Coronary artery (tissue), 2 donors: ENCODE data around the gene NFATC2.

ENCODE experiments used
- DNase-seq: peaks from one replicate; pipeline ENCODE4 v3.0.0-alpha.2; 2017; ENCODE audit warnings: low spot score
- H3K27ac ChIP-seq, 2 donors: fragments of 200-600 bp; sonication (generic); one replicate each; pipeline ENCODE4 v1.5.1; 2016 to 2019
- H3K4me3 ChIP-seq: fragments of 200-600 bp; sonication (generic); 2 replicates; pipeline ENCODE4 v1.5.1; 2016; ENCODE audit warnings: mild to moderate bottlenecking, moderate library complexity
- CTCF ChIP-seq: fragments of 200-600 bp; sonication (generic); IDR thresholded peaks from one replicate; pipeline ENCODE4 v1.5.1; 2019; ENCODE audit warnings: antibody characterized with exemption

Gene NFATC2

DNA sequence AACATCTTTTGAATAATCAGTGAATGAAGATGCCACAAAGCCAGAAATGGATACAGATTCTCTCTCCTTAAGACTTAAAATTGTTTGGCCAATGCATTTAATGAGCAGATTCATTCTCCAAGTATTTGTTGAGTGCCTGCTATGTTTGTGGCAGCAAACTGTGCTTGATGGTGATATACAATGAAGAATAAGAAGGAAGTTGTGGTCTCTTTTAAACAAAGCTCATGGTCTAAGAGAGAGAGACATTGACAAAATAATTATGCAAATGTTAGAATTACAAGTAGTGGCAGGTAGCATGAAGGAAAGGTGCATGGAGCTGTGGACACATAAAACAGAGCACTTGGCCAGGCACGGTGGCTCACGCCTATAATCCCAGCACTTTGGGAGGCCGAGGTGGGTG is 28.3 kb downstream of the NFATC2 start:
- DNase-seq, result no peak
- H3K4me3 ChIP-seq, result no peak overlapping the region
- TF ChIP-seq CTCF, result no peak
- no peak overlapping the region for H3K27ac ChIP-seq

DNA sequence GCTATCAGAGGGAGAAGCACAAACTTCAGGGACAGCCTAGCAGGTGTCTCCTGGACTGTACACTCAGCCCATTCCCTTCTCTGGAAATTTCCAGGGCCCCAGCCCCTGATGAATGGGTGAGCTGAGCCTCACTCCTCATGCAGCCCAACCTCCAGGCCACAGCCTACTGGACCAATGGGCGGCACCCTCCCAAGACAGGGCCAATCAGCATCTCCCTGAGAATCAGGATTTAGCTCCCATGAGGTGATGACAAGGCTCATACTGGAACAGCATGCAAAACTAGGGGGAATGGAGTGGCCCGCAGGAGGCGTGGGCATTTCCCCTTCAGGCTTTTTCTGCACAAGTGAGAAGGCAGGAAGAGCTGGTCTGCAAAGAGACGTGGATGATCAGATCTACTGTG is 29.0 kb downstream of the NFATC2 start:
- H3K27ac ChIP-seq, result no peak overlapping the region
- no peak overlapping the region for H3K4me3 ChIP-seq
- DNase-seq, result no peak
- TF ChIP-seq CTCF, result no peak

GRCh38 chr20:51512645-51513044 is 29.9 kb downstream of the NFATC2 start:
- no peak for TF ChIP-seq CTCF
- Histone ChIP-seq H3K27ac (no peak overlapping the region), H3K4me3 (no peak overlapping the region)
- no peak for DNase-seq

DNA sequence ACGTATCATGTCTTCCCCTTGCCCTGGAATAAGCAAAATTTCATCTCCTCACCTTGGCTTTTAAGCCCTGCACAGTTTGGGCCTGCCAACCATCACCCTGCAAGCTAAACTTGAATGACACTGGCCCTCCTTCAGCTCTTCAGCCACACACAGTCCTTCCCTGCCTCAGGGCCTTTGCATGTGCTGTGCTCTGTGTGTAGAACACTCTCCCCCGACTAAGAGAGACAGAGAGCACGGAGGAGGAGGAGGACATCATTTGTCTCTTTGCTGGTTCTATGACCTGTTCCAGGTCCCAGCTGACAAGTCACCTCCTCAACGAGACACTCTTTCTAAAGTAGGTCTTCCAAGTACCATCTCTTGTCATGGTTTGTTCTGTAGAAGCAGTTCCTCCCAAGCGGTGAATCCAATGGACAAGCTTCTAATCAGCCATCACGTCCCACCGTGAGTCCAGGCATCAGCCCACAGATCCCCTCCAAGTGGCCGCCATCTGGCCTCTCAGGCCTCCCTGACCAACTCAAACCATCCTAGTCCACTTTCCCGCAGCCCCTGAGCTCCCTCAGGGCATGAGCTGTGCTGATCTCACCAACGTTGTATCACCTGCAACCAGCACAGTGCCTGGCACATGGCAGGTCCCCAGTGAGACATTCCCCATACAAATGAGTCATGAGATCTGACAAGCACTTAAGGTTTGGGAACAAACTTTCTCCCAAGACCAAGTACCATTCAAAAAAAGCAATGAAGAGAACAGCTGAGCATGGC is 30.5 kb downstream of the NFATC2 start:
- DNase-seq, result no peak
- Histone ChIP-seq H3K27ac (no peak overlapping the region), H3K4me3 (no peak overlapping the region)
- TF ChIP-seq CTCF, result no peak

DNA sequence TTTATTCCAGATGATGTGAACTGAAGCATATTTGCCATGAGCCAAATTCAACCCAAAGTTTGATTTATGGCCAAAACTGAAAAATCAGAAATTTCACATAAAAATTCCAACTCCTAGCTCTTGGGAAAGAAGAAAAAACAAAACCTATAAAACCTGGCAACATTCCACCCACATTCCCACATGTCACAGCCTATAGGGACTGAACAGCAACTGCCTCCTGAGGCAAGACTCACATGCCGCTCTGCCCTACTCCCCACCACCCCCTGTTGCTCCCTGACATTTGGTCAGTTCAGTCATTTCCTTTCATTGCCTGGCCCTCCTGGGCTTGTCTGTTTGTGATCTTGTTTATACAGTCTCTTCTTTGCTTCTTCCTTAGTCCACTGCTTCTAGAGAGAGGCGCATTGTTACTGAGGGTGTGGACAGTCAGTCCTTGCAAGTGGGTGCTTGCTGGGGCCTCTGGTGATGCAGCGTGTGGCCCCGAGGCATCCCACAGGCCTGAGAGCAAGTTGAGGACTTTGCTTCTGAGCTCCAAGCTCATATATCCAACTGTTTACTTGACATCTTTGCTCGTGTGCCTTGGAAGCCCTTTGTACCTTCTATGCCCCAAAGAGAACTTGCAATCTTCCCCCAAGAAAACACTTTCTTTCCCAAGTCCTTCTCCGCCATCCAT is 31.4 kb downstream of the NFATC2 start:
- Histone ChIP-seq H3K4me3 (no peak overlapping the region), H3K27ac (no peak overlapping the region)
- DNase-seq, result no peak
- no peak for TF ChIP-seq CTCF

- TF ChIP-seq CTCF, result no peak
- H3K4me3 ChIP-seq, result no peak overlapping the region
- H3K27ac ChIP-seq, result no peak overlapping the region
- no peak for DNase-seq
These were observed 32.4 kb downstream of the NFATC2 start for GRCh38 chr20:51510169-51510568.

- TF ChIP-seq CTCF, result no peak
- H3K4me3 ChIP-seq, result no peak overlapping the region
- DNase-seq, result no peak
- H3K27ac ChIP-seq, result no peak overlapping the region
These were observed 33.3 kb downstream of the NFATC2 start for GRCh38 chr20:51509208-51509607.
